Stimulated activated CD4-positive, alpha-beta T cell treated with anti-CD3 and anti-CD28 coated beads, Interleukin-15, amount 100 ng/mL, for 24 hours (primary cell): Measurements from ENCODE around the gene CNMD.

ENCODE experiments used
- DNase-seq: peaks from one replicate; pipeline ENCODE4 v3.0.0-alpha.2; 2020

The CNMD gene

DNA sequence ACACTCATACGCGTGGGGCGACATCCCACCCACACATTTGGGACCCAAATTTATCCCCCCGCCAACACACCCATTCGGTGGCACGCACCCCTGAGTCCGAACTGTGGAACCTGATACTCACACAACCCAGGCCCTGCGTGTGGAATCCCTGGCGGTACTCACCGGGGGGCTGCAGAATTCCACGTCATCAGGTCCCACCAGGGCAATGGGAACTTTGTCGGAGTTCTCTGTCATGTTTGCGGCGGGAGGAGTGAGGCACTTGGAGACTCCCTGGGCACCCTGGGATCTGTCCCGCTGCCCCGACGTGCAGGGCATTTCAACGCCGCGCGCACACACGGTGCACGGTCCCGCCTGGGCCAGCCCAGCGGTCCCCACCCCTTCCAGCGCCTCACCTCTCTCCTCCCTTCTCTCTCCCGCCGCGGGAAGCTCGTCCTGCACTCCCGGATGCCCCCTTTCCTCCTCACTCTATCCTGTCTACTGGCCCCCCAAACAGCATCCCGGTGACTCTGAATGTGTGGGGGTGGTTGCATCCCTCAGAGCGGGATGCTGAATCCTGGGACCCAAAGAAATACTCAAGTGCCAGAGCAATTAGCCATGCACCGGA is at the start of gene CNMD:
CNMD (minus strand) TSS at position 353 of the 604 bp plus-strand sequence; CDS start at position 234, 119 bp downstream.
- DNase-seq, result no peak

GRCh38 chr13:52788011-52788410 is 48.4 kb upstream of the CNMD start:
- no peak for DNase-seq

GRCh38 chr13:52787235-52787634 is 47.6 kb upstream of the CNMD start:
- DNase-seq, result no peak

- DNase-seq, result no peak
Observed at GRCh38 chr13:52786766-52787165, 47.1 kb upstream of the CNMD start.

- DNase-seq, result no peak
Observed at GRCh38 chr13:52785739-52786138, 46.1 kb upstream of the CNMD start.

DNA sequence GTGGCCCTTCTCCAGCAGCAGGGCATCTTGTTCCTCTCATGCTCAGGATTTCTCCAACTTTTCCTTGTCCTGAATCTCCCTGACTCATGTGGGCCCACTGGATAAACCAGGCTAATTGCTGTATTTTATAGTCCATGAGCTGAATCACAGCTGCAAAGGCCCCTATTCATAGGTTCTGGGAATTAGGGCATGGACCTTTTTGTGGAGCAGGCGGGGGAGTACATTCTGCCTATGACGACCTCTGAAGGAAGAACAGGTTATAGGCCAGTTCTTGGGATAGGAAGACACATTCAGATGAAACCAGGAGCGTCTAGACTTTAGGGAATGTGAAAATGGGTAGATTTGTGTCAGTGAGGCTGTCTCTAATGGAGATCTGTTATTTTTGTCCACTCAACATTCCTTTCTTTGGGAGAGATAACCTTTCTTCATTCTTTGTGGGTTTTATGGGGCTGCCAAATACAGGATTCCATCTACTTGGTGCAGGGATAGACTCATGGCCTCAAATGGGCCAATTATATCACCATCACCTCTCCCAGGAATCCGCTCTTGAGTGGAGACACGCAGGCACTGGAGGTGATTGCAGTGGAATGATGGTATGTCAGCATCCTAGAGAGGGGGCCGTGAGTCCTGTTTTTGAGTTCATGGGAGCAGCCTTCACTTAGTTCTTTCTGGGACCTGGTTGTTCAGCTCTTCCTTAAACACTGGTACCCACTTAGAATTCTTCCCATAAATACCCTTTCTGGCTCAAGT is 45.1 kb upstream of the CNMD start:
- DNase-seq, result no peak

GRCh38 chr13:52783943-52784342 is 44.3 kb upstream of the CNMD start:
- no peak for DNase-seq

GRCh38 chr13:52782471-52783448 is 43.1 kb upstream of the CNMD start:
- DNase-seq, result no peak

GRCh38 chr13:52780611-52781010 is 41.0 kb upstream of the CNMD start:
- DNase-seq, result no peak

DNA sequence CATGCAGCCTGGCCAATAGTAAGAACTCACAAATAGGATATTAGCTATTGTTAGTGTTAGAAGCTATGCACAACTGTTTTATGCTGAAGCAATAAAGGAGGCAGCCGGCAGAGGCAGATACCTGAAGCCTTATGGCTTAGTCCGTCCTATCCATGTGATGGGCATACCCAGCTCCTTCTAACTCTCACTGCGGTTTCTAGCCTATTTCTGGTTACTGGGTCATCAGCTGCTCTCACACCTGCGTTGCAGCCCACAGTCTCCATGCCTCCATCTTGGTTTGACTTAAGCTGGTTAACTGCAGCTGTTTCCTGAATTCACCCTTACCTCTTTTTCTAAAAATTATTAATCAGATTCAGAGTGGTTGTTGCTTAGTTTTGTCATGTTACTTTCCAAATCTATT is 40.5 kb upstream of the CNMD start:
- DNase-seq, result no peak

GRCh38 chr13:52779103-52779502 is 39.5 kb upstream of the CNMD start:
- DNase-seq, result no peak

GRCh38 chr13:52776726-52777125 is 37.1 kb upstream of the CNMD start:
- DNase-seq, result no peak

- no peak for DNase-seq
Observed at GRCh38 chr13:52775511-52775910, 35.9 kb upstream of the CNMD start.

DNA sequence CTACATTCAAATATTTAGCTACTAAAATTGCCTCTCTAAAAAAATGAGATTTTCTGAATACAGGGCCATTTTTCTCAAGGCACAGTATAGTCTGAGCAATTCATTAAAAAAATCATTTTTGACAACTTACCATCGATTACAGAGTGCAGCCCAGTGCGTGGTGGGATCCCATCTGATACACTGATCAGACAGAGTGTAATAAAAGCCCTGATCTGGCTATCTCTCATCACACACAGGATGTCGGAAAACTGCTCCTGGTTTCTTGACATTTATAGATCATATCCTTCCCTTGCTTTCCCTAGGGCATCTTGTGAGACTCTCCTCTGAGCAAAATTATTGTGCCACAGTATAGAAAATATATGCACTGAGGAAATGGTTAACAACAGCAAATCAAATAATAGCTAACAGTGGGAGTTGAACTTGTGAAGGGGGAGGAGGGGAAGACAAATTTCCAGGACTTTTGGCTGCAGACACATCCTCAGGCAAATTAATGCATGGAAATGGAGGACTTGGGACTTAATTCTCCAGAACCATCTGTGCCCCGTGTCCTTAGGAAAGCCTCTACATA is 28.4 kb upstream of the CNMD start:
- DNase-seq, result no peak

- DNase-seq, result no peak
Observed at GRCh38 chr13:52765611-52766390, 26.2 kb upstream of the CNMD start.

DNA sequence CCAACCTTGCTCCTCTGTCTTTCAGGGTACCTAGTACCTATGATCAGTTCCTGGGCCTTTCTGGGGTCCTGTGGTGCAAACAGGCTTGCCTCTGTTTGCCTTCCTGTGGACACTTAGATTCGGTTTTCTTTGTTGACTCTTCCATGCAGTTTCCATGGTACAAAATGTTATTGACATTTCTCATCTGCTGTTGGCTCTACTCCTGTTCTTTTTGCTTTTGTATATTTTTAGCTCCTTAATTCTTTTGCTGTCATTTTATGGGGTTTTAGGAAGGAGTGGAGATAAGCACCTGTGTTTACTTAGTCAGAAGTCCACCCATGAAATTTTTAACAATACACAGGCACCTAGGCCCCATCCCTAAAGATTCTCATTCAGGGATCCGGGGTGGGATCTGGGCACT is 20.5 kb upstream of the CNMD start:
- DNase-seq, result no peak

DNA sequence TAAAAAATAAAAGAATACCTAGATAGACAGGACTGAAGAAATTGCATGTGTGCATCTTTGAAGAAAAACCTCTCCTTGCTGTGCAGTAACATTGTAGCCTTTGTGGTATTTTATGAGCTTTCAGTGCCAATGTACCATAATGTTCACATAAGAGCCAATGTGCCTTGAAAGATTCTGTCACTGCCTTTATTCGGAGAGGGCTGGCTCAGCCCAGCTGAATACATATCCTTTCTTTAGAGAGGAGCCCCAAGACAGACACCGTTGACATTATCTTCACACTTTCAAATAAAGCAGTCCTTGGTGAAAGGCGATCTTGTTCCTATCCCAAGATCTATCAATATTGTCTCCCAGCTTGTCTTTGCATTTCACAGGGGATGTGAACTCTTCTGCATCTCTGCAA is 18.5 kb upstream of the CNMD start:
- DNase-seq, result no peak

- DNase-seq, result no peak
Observed at GRCh38 chr13:52751196-52751595, 11.6 kb upstream of the CNMD start.

DNA sequence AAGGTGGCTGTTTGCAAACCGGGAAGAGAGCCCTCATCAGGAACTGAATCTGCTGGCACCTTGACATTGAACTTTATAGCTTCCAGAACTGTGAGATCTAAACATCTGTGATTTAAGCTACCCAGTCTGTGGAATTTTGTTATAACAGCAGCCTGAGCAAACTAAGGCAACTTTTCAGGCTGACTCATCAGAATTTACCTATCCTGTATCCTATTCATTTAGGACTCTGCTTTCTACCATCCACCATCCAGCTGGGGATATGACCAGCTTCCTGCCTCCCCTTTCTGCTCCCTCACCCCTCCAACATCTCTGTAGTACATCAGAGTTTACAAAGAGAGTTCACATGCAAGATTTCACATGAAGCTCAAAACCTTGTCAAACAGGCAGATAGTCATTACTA is 11.1 kb upstream of the CNMD start:
- DNase-seq, result no peak

GRCh38 chr13:52749419-52749818 is 9.8 kb upstream of the CNMD start:
- no peak for DNase-seq

- DNase-seq, result no peak
Observed at GRCh38 chr13:52746141-52746540, 6.5 kb upstream of the CNMD start.

GRCh38 chr13:52744842-52745375 is 5.3 kb upstream of the CNMD start:
- no peak for DNase-seq
